Effector CD4-positive, alpha-beta T cell (primary cell): ENCODE measurements around the gene P3R3URF.

Source experiments
- DNase-seq: peaks from one replicate; pipeline ENCODE4 v3.0.0-alpha.2; 2020

The P3R3URF gene

DNA sequence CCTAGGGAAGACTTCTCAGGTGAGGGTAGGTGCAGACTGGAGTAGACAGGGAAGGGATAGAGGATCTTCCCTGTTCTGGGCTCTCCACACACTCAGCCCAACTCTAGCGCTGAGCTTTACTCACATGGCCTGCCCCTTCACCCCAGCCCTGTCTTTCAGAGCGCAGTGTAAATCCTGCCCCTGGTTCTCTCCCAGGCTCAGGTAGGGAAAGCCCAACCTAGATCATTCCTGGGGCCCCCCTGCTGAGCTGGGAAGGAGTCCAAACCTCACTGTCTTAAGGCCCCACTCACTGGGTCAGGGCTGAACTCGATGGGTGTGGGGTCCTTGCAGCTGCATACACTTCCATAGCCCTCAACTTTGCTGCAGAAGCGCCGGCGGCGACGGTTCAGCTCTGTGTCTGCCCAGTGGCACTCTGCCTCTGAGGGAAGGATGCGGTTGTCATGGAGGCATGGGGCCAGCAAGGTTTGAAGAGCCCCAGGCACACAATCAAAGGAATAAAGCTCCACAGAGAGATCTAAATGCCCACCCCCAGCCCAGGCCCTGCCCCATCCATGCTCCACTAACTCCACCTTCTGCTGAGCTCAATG, 17.8 kb upstream of the P3R3URF start:
- no peak for DNase-seq

GRCh38 chr1:46193285-46193684, 17.0 kb upstream of the P3R3URF start:
- no peak for DNase-seq

DNA sequence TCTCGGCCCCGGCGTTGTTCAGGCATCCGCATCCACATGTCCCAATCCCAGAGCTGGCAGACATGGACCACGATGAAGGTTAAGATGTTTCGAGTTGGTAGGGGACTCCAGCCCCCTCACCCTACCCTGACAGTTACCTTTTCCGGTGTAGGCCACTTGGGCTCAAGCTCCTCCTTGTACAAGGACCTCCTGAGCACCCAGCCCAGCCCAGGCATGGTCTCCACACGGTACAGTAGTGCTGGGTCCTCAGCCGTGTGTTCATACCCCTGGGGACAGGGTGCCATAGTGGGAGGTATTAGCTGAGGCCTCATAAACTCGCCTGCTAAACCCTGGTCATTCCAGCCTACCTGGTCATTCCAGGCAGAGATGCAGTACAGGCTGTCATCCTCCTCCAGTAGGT, 15.9 kb upstream of the P3R3URF start:
- DNase-seq: no peak

GRCh38 chr1:46191033-46191701, 14.9 kb upstream of the P3R3URF start:
- DNase-seq: no peak

DNA sequence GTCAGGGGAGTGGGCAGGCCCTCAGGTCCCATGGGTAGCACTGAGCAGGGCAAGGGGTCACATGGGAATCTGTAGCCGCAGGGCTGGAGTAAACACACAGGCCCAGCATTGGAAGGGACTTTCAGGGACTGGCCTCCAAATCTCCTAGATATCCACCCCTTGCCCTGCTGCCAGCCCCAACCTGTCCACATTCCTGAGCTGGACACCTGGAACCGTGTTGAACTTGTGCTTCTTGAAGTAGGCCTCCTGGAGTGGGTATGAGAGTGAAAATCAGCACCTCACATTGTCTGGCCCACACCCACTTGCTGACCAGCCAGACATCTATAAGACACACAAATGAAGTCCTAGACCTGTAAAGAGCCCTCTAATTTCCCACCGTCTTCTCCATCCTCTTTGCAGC, 14.3 kb upstream of the P3R3URF start:
- DNase-seq: no peak

- no peak for DNase-seq
Observed at GRCh38 chr1:46188295-46189030, 12.2 kb upstream of the P3R3URF start.

DNA sequence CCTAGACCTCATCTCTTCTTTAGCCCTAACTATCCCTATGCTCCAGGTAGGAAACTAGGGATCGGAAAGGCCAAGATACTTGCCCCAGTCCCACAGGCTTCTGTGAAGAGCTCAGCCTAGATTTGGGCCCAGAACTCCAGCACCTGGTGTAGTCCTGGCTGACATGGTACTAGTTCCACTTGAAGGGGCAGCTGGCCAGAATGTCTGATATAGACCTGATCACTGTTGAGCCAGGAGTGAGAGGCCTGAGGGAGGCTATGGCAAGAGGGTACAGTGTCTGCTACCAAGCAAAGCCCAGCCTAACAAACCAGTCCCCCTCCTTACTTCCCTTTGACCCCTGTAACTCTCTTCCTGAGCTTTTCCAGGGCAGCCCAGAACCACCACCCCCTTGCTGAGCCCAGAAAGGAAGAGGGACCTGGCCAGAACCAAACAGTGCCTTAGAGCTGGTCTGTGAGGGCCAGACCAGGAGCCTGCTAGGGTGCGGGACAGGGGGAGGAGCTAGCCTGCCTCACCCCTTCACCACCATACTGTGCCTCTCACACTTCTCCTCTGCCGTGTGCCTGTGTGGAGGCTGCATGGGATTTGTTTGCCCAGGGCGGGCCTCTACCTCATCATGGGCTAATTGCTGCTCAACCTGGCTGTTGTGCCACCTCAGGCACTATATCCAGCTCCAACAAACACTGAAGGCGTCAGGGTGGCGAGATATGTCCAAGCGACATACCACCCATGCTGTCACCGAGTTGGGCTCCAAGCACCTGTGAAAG, 11.0 kb upstream of the P3R3URF start:
- DNase-seq: no peak

DNA sequence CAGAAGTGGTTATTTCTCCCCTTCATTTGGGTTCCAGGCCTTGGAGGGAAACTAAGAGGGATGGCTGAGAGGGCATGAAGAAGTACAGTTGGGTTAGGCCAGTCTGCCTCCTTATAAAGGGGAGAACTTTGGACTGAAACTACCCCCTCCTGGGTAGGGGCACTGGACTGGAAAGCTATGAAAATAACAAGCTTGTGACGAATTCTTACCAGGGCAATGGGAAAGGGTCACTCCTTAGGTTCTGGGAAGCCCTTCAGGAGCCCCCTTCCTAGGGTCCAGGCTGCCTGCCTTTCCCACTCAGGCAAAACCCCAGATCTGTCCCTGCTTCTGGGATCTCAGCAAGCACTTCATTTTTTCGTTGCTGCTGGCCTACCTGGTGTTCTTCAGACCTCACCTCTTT, 9.8 kb upstream of the P3R3URF start:
- no peak for DNase-seq

DNA sequence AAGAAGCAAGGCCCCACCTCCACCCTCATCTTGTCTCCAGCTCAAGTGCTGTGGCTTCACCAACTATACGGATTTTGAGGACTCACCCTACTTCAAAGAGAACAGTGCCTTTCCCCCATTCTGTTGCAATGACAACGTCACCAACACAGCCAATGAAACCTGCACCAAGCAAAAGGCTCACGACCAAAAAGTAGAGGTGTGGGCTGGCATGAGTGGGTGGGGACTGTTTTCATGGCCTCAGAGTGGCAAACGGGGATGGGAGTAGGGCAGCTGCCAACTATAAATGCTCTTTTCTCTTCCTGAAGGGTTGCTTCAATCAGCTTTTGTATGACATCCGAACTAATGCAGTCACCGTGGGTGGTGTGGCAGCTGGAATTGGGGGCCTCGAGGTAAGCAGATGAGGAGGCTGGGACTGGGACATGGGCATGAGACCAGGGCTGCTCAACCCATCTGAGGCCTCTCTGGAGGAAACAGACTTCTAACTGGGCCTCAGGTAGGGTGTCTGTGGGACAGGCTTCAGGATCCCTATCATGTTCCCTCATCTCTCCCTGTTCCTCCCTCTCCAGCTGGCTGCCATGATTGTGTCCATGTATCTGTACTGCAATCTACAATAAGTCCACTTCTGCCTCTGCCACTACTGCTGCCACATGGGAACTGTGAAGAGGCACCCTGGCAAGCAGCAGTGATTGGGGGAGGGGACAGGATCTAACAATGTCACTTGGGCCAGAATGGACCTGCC, 8.8 kb upstream of the P3R3URF start:
- DNase-seq: no peak

DNA sequence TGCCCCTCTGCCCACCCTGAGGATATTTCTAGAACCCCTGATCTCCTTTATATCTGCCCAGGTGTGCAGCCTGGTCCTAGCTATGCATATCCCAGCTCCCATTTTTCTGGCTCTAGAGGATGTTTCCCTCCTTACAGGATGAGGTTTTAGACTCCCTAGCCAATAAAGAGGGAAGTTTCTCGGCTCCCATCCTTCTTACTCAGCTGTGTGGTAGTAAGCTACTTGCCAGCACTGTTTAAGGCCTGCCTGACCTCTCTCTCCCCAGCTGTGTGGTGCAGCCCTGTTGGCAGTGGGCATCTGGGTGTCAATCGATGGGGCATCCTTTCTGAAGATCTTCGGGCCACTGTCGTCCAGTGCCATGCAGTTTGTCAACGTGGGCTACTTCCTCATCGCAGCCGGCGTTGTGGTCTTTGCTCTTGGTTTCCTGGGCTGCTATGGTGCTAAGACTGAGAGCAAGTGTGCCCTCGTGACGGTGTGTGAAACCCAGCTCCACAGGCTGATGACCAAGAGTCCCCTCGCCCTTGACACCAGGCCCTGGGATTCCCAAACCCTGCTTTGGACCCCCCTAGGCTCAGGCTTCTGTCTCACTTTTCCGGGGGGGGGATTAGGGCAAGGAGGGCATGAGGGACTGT, 7.8 kb upstream of the P3R3URF start:
- DNase-seq: no peak

- DNase-seq: no peak
Observed at GRCh38 chr1:46183079-46183847, 7.0 kb upstream of the P3R3URF start.

GRCh38 chr1:46181343-46182260, 5.3 kb upstream of the P3R3URF start:
- DNase-seq: no peak

DNA sequence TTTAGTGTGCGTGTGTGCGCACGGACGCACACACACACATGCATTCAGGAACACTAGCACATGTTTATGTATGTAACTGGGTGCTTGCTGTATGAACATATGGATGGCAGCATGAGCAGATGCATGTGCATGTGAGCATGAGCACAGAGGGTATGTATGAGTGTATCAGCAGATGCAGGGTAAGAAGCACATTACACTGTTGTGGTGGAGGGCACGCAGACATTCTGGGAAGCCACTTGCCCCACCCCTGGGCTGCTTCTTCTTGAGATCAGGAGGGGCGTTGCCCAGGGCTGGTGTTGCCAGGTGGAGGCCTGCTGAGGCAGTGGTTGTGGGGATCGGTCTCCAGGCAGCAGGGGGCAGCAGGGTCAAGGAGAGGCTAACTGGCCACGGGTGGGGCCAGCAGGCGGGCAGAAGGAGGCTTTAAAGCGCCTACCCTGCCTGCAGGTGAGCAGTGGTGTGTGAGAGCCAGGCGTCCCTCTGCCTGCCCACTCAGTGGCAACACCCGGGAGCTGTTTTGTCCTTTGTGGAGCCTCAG, 3.9 kb upstream of the P3R3URF start:
- DNase-seq: no peak

DNA sequence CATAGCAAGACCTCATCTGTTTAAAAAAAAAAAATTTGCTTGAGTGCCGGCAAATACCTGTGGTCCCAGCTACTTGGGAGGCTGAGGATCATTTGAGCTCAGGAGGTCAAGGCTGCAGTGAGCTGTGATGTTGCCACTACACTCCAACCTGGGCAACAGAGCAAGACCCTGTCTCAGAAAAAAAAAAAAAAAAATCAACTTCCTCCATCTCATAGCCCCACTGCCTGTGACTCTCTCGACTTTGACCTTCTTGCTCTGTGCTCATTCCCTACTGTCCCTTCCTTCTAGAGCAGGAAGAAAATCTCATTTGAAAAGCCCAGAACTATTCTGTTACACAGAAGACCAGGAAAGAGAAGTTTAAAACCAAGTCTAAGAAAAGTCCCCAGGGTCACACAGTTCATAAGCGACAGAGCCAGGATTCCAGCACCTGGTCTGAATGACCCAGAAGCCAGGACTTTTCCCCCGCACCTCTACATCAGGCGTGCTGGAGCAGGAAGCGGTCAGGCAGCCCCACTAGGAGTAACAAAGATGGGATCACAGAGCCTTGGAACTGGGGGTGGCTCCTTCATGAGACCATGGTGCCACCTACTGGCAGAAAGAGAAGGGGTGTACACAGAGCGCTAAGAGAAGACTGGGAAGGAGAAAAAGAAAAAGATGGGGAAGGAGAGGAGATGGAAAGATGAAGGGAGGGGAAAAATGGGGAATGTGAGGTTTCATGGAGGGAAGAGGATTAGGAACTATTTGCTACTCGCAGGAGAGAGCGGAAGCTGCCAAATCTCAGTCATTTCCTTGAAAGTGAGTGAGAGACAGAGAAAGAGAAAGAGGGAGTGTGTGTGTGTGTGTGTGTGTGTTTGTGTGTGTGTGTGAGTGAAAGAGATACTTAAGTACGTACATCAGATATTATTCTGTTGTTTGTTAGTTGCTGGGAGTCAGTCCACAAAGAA, 3.1 kb upstream of the P3R3URF start:
- DNase-seq: peak; percentile 61

GRCh38 chr1:46175243-46175642, 1.0 kb downstream of the P3R3URF start:
- DNase-seq: no peak

DNA sequence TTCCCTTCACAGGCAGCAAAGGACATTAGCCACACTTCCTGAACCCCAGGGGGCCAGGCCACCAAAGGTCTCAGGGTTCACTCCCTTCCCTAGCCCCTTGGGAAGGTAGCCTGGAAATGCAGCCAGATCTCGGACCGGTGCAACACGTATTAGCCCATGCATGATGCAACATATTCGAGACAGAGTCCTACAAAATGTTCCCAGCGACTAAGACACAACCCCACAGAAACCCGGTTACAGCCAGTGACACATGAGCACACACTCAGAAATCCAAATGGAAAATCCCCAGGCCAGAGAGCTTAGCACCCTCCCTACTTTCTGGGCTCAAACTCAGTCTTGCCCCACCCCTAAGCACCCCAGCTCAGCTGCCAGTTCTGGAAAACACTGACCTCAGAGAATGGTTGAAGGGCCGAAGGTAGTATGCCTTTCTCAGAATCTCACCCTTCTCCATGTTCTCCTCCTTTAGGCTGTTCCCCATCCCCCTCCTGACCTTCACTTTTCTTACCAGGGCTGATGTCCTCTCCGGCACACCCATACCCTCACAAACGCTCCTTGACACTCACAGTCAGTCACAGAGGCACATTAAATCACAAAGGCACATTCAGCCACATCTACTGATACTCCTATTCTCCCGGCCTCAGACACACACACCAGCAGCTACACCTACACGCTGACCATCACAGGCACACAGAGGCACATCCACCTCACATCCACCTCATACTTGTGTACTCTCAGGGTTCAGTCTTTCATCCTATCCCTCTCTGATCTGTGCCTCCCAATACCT, 1.6 kb downstream of the P3R3URF start, which contains the start of gene TSPAN1:
TSS of gene TSPAN1 (plus strand) at position 640 of the 784 bp plus-strand sequence. CDS start 6,021 bp downstream, outside the sequence.
- no peak for DNase-seq

DNA sequence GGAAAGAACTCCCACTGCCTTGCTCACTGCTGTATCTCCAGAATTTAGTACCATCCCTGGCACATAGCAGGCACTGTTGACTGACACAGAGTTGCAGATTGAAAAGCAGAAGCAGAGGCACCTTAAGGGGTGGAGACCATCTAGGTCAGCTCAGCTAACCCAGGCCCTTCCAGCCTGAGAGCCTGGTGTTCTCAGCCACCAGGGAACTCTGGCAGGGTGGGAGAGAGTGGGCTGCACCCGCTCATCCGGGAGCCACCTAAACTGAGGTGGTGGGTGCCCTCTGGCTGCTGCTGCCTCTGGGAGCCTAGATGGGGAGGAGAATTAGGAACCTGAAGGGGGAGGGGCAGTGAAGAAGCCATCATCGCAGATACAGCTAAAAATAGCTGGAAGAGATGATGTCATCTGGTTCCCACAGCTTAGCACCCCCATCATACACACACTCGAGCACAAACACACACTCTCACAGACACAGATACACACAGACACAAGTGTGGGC, 2.9 kb downstream of the P3R3URF start:
- DNase-seq: no peak

GRCh38 chr1:46172321-46172720, 4.0 kb downstream of the P3R3URF start:
- DNase-seq: no peak
